HepG2 (cell line): Measurements from ENCODE around the gene SCRT2. TPM values are rescaled to one million over a fixed set of nuclear protein-coding genes. Genes with fewer than 3 reads are reported as not detected.
A peak's percentile ranks its signal among the peaks of the same experiment; 100 is the strongest.

Experiments
- ADNP ChIP-seq: sonication (generic); formaldehyde crosslinking; IDR thresholded peaks from 2 replicates; pipeline ENCODE4 v1.4.0; 2020; ENCODE audit warnings: missing genetic modification reagents
- CCDC6 ChIP-seq: sonication (generic); formaldehyde crosslinking; IDR thresholded peaks from 2 replicates; pipeline ENCODE4 v1.8.1; 2022; ENCODE audit warnings: mild to moderate bottlenecking, missing genetic modification reagents, moderate library complexity
- CREM ChIP-seq, 2 experiments: sonication (generic) in 1 of 2; formaldehyde crosslinking in 1 of 2; IDR thresholded peaks; 2 replicates each; pipeline versions ENCODE4 v1.4.0 to v1.6.1; 2016 to 2020; ENCODE audit warnings: antibody characterized with exemption in 1 of 2, mild to moderate bottlenecking in 1 of 2, missing genetic modification reagents in 1 of 2
- FOXA1 ChIP-seq, 2 experiments: fragments of 450-650 bp in 1 of 2; sonication (generic) in 1 of 2; formaldehyde crosslinking in 1 of 2; IDR thresholded peaks; 2 replicates each; pipeline versions ENCODE4 v1.4.0 to v1.6.1; 2016 to 2020; ENCODE audit warnings: missing genetic modification reagents in 1 of 2
- FOXC1 ChIP-seq: sonication (generic); formaldehyde crosslinking; IDR thresholded peaks from 2 replicates; pipeline ENCODE4 v1.8.0; 2022; ENCODE audit warnings: mild to moderate bottlenecking, missing genetic modification reagents, borderline replicate concordance
- GFI1 ChIP-seq: sonication (generic); formaldehyde crosslinking; IDR thresholded peaks from 2 replicates; pipeline ENCODE4 v1.5.0; 2020; ENCODE audit warnings: missing genetic modification reagents, mild to moderate bottlenecking, borderline replicate concordance
- GTF2F1 ChIP-seq: fragments of 150-350 bp; IDR thresholded peaks from 2 replicates; pipeline ENCODE4 v1.6.1; 2014; ENCODE audit warnings: low read length
- HDAC1 ChIP-seq: sonication (generic); formaldehyde crosslinking; IDR thresholded peaks from 2 replicates; pipeline ENCODE4 v1.5.1; 2020; ENCODE audit warnings: mild to moderate bottlenecking, missing genetic modification reagents
- HES4 ChIP-seq: sonication (generic); formaldehyde crosslinking; IDR thresholded peaks from 2 replicates; pipeline ENCODE4 v1.9.0; 2021; ENCODE audit warnings: mild to moderate bottlenecking, missing genetic modification reagents, borderline replicate concordance
- HOXA3 ChIP-seq: sonication (generic); formaldehyde crosslinking; IDR thresholded peaks from 2 replicates; pipeline ENCODE4 v1.5.0; 2020; ENCODE audit warnings: missing genetic modification reagents
- ISX ChIP-seq: sonication (generic); formaldehyde crosslinking; conservative IDR thresholded peaks from 2 replicates; pipeline ENCODE4 v1.5.0; 2020; ENCODE audit warnings: missing genetic modification reagents
- KDM4B ChIP-seq: sonication (generic); formaldehyde crosslinking; IDR thresholded peaks from 2 replicates; pipeline ENCODE4 v1.4.0; 2020; ENCODE audit warnings: missing genetic modification reagents
- NR2F2 ChIP-seq: IDR thresholded peaks from 2 replicates; pipeline ENCODE4 v1.6.1; 2012; ENCODE audit warnings: low read depth, inconsistent platforms, borderline replicate concordance
- PAX8 ChIP-seq: sonication (generic); formaldehyde crosslinking; IDR thresholded peaks from 2 replicates; pipeline ENCODE4 v1.8.0; 2022; ENCODE audit warnings: mild to moderate bottlenecking, missing genetic modification reagents, borderline replicate concordance
- PLRG1 ChIP-seq: fragments of 450-650 bp; conservative IDR thresholded peaks from 2 replicates; pipeline ENCODE4 v1.6.1; 2016
- POLR2G ChIP-seq: fragments of 200-400 bp; formaldehyde crosslinking; IDR thresholded peaks from 2 replicates; pipeline ENCODE4 v1.6.1; 2018; ENCODE audit warnings: mild to moderate bottlenecking, low read depth, low read length, moderate library complexity
- TMF1 ChIP-seq: sonication (generic); formaldehyde crosslinking; IDR thresholded peaks from 2 replicates; pipeline ENCODE4 v1.8.1; 2022; ENCODE audit warnings: low read depth, missing genetic modification reagents
- ZBTB1 ChIP-seq: sonication (generic); formaldehyde crosslinking; IDR thresholded peaks from 2 replicates; pipeline ENCODE4 v1.4.0; 2020; ENCODE audit warnings: missing genetic modification reagents, borderline replicate concordance
- ZFY ChIP-seq: sonication (generic); formaldehyde crosslinking; IDR thresholded peaks from 2 replicates; pipeline ENCODE4 v1.4.0; 2020; ENCODE audit warnings: missing genetic modification reagents
- ZNF121 ChIP-seq: sonication (generic); formaldehyde crosslinking; IDR thresholded peaks from 2 replicates; pipeline ENCODE4 v1.5.0; 2020; ENCODE audit warnings: mild to moderate bottlenecking, missing genetic modification reagents
- ZNF431 ChIP-seq: sonication (generic); formaldehyde crosslinking; IDR thresholded peaks from 2 replicates; pipeline ENCODE4 v1.9.0; 2022; ENCODE audit warnings: missing genetic modification reagents, low read depth, mild to moderate bottlenecking, borderline replicate concordance
- ZNF792 ChIP-seq: IDR thresholded peaks from 2 replicates; pipeline ENCODE4 v1.6.1; 2016
- polyA plus RNA-seq, 8 experiments: library from polyadenylated mRNA; depleted of rRNA in 3 of 8; stranded (reverse) in 7 of 8; unstranded in 1 of 8; fragments of >200 nt; fragmentation: Illumina TruSeq in 4 of 8; extraction: Trizol in 4 of 8; gene quantifications; 2 replicates each; pipeline versions ENCODE4 v1.2.1 to v1.2.3, GENCODE V29; 2011 to 2016; ENCODE audit warnings: low read depth in 4 of 8, missing spikeins in 1 of 8, mixed read lengths in 1 of 8; ENCODE audit not compliant: insufficient read depth in 1 of 8
- total RNA-seq, 5 experiments: library from RNA; depleted of rRNA; stranded (reverse); fragments of >200 nt; fragmentation: Illumina TruSeq; extraction: Trizol; gene quantifications; 2 replicates each; pipeline ENCODE4 v1.2.3, GENCODE V29; 2016; ENCODE audit warnings: low read depth in 1 of 5
- TF ChIP-seq, protein P1 (sequence below): sonication (generic); formaldehyde crosslinking; IDR thresholded peaks from 2 replicates; pipeline ENCODE4 v1.5.0; 2020; ENCODE audit warnings: missing genetic modification reagents
- TF ChIP-seq, protein P2 (sequence below): sonication (generic); formaldehyde crosslinking; IDR thresholded peaks from 2 replicates; pipeline ENCODE4 v1.5.0; 2020; ENCODE audit warnings: mild to moderate bottlenecking, missing genetic modification reagents, borderline replicate concordance
- TF ChIP-seq, protein P3 (sequence below): sonication (generic); formaldehyde crosslinking; IDR thresholded peaks from 2 replicates; pipeline ENCODE4 v1.5.0; 2020; ENCODE audit warnings: missing genetic modification reagents
- TF ChIP-seq, protein P4 (sequence below): sonication (generic); formaldehyde crosslinking; IDR thresholded peaks from 2 replicates; pipeline ENCODE4 v1.9.0; 2021; ENCODE audit warnings: missing genetic modification reagents, borderline replicate concordance

Gene SCRT2
- total and polyA plus RNA-seq, 2 of the 13 experiments (the other 11 are each of a cell fraction or from before 2014, with no cell fraction given) = not detected

DNA sequence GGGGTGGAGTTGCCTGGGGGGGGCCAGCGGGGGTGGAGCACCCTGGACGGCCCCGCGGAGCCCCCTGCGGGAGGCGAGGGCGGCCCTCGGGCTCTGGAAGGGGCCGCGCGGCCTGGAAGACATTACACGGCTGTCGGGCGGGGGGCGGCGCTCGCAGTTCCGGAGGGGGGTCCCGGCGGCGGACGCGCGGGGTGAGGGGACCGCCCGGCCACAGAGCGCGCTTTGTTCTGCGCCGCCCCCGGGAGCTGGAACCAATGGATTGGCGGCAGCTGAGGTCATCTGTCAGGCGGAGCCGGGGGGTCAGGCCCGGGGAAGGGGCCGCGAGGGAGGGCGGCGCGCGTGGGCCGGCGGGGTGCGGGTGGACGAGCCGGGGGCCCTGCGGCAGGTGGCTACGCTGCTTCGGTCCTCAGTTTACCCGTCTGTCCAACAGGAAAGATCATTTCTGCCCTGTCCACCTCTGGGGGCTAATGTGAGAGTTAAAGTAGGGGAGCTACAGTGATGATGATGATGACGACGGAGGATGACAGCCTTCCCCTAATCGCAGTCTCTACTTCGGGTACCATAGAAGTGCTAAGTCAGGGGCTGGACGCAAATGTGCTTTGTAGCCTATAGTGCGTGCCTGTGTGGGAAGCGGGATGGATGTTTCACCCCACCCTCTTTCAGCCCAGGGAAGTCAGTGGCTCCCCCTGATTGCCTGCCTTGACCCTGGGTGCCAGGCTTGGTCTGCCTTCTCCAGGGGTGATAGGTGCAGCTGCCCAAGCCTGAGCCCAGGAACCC is 33.0 kb downstream of the SCRT2 start (continued):
- TF ChIP-seq, protein P1, sequence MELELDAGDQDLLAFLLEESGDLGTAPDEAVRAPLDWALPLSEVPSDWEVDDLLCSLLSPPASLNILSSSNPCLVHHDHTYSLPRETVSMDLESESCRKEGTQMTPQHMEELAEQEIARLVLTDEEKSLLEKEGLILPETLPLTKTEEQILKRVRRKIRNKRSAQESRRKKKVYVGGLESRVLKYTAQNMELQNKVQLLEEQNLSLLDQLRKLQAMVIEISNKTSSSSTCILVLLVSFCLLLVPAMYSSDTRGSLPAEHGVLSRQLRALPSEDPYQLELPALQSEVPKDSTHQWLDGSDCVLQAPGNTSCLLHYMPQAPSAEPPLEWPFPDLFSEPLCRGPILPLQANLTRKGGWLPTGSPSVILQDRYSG (CRISPR knock-in tag) = no peak
- TF ChIP-seq GFI1 (CRISPR knock-in tag) (peak; percentile 68; the same call in 1 of the 2 replicates), ZNF121 (0 out of 2 replicates have a peak, but pooled peaks have one; percentile 16), ZNF431 (CRISPR knock-in tag) (peak; percentile 77; the same call in 1 of the 2 replicates), ZBTB1 (CRISPR knock-in tag) (no peak), TMF1 (CRISPR knock-in tag) (no peak), ZNF792 (no peak), HDAC1 (CRISPR knock-in tag) (peak; percentile 83), ZFY (peak; percentile 51), PLRG1 (no peak), KDM4B (CRISPR knock-in tag) (no peak), FOXC1 (no peak), FOXA1 (IDR thresholded peaks at IDR 0.05) (no peak), FOXA1 (CRISPR knock-in tag; IDR thresholded peaks at IDR 0.05) (peak; percentile 16; the same call in 1 of the 2 replicates), CCDC6 (peak; percentile 25; the same call in 1 of the 2 replicates), NR2F2 (no peak), HOXA3 (CRISPR knock-in tag) (peak; percentile 85), HES4 (no peak; the same call in 1 of the 2 replicates), CREM (IDR thresholded peaks at IDR 0.05) (no peak), CREM (CRISPR knock-in tag; IDR thresholded peaks at IDR 0.05) (no peak), ADNP (CRISPR knock-in tag) (no peak), PAX8 (CRISPR knock-in tag) (no peak), ISX (CRISPR knock-in tag) (no peak), GTF2F1 (no peak), POLR2G (0 out of 2 replicates have a peak, but pooled peaks have one; percentile 30)
- TF ChIP-seq, protein P2, sequence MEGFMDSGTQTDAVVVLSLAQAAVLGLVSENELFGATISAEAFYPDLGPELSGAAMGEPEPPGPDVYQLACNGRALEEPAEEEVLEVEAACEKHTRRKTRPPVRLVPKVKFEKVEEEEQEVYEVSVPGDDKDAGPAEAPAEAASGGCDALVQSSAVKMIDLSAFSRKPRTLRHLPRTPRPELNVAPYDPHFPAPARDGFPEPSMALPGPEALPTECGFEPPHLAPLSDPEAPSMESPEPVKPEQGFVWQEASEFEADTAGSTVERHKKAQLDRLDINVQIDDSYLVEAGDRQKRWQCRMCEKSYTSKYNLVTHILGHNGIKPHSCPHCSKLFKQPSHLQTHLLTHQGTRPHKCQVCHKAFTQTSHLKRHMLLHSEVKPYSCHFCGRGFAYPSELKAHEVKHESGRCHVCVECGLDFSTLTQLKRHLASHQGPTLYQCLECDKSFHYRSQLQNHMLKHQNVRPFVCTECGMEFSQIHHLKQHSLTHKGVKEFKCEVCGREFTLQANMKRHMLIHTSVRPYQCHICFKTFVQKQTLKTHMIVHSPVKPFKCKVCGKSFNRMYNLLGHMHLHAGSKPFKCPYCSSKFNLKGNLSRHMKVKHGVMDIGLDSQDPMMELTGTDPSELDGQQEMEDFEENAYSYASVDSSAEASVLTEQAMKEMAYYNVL (CRISPR knock-in tag) = peak; percentile 78; the same call in 1 of the 2 replicates
- TF ChIP-seq, protein P3, sequence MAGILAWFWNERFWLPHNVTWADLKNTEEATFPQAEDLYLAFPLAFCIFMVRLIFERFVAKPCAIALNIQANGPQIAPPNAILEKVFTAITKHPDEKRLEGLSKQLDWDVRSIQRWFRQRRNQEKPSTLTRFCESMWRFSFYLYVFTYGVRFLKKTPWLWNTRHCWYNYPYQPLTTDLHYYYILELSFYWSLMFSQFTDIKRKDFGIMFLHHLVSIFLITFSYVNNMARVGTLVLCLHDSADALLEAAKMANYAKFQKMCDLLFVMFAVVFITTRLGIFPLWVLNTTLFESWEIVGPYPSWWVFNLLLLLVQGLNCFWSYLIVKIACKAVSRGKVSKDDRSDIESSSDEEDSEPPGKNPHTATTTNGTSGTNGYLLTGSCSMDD = no peak
- TF ChIP-seq, protein P4, sequence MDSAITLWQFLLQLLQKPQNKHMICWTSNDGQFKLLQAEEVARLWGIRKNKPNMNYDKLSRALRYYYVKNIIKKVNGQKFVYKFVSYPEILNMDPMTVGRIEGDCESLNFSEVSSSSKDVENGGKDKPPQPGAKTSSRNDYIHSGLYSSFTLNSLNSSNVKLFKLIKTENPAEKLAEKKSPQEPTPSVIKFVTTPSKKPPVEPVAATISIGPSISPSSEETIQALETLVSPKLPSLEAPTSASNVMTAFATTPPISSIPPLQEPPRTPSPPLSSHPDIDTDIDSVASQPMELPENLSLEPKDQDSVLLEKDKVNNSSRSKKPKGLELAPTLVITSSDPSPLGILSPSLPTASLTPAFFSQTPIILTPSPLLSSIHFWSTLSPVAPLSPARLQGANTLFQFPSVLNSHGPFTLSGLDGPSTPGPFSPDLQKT (CRISPR knock-in tag) = 0 out of 2 replicates have a peak, but pooled peaks have one; percentile 20
